Measurements from ENCODE around the gene PTGR2. TPM values are rescaled to one million over a fixed set of nuclear protein-coding genes. Genes with fewer than 3 reads are reported as not detected.
A peak's percentile ranks its signal among the peaks of the same experiment; 100 is the strongest.
"Not testable (repeated sequence)": the region's sequence is repeated elsewhere in the genome, so short reads cannot be mapped to it uniquely, and the experiment has no call there.

The PTGR2 gene
- total RNA-seq, 1 experiment from 2014 or later: 4.2 TPM

- DNase-seq (ENCODE audit: low spot score): no peak
Observed at GRCh38 chr14:73833034-73833433, 18.6 kb upstream of the PTGR2 start.

GRCh38 chr14:73833530-73834260, 17.9 kb upstream of the PTGR2 start:
- DNase-seq (ENCODE audit: low spot score): no peak

DNA sequence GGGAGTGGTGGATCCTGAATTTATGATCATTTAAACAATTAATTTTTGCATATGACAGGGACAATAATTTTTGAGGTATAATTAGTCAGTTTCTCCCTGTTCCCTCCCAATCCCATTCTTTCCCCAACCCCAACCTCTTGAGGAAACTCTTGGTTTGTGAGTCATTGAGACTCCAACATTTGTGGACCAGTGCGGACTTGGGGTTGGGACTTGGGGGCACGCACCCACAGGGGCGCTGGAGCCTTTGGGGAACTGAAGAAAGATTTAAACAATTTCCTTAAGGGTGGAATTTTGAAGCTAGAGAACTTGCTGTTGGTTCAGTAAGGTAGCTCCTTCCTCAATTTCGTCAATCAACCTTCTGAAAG, 17.4 kb upstream of the PTGR2 start:
- DNase-seq (ENCODE audit: low spot score): no peak

GRCh38 chr14:73838293-73839034, 13.2 kb upstream of the PTGR2 start:
- DNase-seq (ENCODE audit: low spot score): not testable (repeated sequence)

DNA sequence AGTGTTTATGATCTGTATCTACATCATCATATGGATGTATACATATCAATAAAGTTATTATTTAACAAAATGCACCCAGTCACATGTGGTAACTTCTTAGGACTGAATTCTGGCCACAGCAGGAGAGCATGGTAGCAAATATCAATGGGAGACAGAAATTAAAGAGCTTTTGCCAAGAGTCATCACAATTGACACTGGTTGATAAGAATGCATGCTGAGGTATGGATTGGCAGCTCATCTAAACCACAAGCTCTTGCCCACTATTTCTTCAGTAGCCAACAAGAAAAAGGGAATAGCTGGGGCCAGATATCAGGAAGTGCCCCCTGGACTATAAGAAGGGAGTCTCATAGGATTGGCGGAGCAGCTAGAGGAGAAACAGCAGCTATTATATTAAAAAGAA, 9.4 kb upstream of the PTGR2 start:
- DNase-seq (ENCODE audit: low spot score): no peak

GRCh38 chr14:73842851-73843250, 8.8 kb upstream of the PTGR2 start:
- no peak for DNase-seq (ENCODE audit: low spot score)

DNA sequence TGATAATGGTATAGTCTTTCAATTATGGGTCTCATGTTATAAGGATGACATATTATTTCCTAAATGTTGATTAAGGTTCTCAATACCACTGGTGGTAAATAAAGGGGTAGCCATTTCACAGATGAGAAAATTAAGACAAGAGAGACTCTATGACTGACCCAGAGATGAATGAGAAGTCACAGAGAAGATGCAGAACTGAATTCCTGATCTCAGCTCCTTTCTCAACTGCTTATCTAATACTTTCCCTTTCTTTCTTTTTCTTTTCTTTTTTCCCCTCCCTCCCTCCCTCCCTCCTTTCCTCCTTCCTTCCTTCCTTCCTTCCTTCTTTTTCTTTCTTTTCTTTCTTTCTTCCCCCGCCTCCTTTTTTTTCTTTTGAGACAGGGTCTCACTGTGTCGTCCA, 8.3 kb upstream of the PTGR2 start:
- DNase-seq (ENCODE audit: low spot score): no peak

DNA sequence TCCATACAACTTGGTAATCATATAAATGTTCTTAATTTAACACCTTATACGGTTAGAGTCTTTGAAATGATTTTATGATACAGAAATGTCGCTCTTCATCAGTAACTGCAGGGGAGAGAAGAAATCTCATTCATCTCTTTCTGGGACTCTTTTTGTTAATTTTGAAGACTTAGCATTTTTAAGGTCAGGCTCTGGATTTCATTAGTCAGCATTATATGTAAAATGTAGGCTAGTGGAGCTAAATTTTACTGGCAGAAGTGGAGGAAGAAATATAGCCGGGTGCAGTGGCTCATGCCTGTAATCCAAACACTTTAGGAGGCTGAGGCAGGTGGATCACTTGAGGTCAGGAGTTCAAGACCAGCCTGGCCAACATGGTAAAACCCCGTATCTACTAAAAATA, 4.7 kb upstream of the PTGR2 start:
- no peak for DNase-seq (ENCODE audit: low spot score)

GRCh38 chr14:73851000-73851399, 631 bp upstream of the PTGR2 start:
- peak; percentile 45 for DNase-seq (ENCODE audit: low spot score)

GRCh38 chr14:73859145-73859544, 7.5 kb downstream of the PTGR2 start:
- no peak for DNase-seq (ENCODE audit: low spot score)

- no peak for DNase-seq (ENCODE audit: low spot score)
Observed at GRCh38 chr14:73861073-73861472, 9.4 kb downstream of the PTGR2 start.

- no peak for DNase-seq (ENCODE audit: low spot score)
Observed at GRCh38 chr14:73862480-73862879, 10.8 kb downstream of the PTGR2 start.

- DNase-seq (ENCODE audit: low spot score): no peak
Observed at GRCh38 chr14:73863209-73863608, 11.6 kb downstream of the PTGR2 start.

DNA sequence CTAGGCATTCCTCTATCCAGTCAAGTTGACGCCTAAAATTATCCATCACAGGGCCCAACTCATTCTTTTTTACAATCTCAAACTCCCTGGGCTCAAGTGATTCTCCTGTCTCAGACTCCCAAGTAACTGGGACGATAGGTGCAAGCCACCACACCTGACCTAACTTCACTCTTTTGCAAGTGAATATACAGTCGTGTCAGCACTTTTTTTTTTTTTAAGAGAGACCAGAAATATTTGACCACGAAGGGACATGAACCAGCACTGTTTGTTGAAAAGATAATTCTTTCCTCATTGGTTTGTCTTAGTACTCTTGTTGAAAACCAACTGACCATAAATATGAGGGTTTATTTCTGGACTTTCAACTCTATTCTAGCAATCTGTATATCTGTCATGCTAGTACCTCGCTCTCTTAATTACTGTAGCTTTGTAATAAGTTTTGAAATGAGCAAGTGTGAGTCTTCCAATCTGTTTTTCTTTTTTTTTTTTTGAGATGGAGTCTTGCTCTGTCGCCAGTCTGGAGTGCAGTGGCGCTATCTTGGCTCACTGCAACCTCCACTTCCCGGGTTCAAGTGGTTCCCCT, 14.0 kb downstream of the PTGR2 start:
- DNase-seq (ENCODE audit: low spot score): no peak

DNA sequence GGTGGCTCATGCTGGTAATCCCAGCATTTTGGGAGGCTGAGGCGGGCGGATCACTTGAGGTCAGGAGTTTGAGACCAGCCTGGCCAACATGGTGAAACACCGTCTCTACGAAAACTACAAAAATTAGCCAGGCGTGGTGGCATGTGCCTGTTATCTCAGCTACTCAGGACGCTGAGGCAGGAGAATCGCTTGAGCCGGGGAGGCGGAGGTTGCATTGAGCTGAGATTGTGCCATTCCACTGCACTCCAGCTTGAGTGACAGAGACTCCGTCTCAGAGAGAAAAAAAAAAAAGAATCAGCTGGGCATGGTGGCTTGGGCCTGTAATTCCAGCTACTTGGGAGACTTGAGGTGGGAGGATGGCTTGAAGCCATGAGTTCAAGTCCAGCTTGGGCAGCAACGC, 18.1 kb downstream of the PTGR2 start:
- DNase-seq (ENCODE audit: low spot score): not testable (repeated sequence)

GRCh38 chr14:73870525-73871235, 19.0 kb downstream of the PTGR2 start:
- no peak for DNase-seq (ENCODE audit: low spot score)

- no peak for DNase-seq (ENCODE audit: low spot score)
Observed at GRCh38 chr14:73873660-73874059, 22.0 kb downstream of the PTGR2 start.

DNA sequence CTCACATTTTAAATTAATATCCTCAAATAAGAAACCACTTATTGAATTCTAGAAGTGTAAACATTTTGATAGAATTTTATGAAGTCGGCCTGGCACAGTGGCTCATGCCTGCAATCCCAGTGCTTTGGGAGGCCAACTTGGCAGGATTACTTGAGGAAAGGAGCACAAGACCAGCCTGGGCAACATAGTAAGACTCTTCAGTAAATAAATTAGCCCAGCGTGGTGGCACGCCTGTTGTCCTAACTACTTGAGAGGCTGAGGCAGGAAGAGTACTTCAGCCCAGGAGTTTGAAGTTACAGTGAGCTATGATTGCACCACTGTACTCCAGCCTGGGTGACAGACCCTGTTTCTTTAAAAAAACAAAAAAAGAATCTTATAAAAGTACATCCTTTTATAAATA, 26.2 kb downstream of the PTGR2 start:
- DNase-seq (ENCODE audit: low spot score): no peak

- no peak for DNase-seq (ENCODE audit: low spot score)
Observed at GRCh38 chr14:73878436-73878835, 26.8 kb downstream of the PTGR2 start.

GRCh38 chr14:73879027-73879426, 27.4 kb downstream of the PTGR2 start:
- DNase-seq (ENCODE audit: low spot score): no peak

GRCh38 chr14:73884438-73885190, 33.0 kb downstream of the PTGR2 start:
- DNase-seq (ENCODE audit: low spot score): no peak

Measured in HT-29 (cell line).